Measurements from ENCODE around the gene IRF2. TPM values are rescaled to one million over a fixed set of nuclear protein-coding genes. Genes with fewer than 3 reads are reported as not detected.

Gene IRF2
- total and polyA plus RNA-seq, 12 donors, result 19.0 to 93.1 (median 52.3) TPM

- intact Hi-C loops (cut with DNase I), result no loop called here
- no peaks in the 10 kb centered on the region for H3K27me3 ChIP-seq
- 65 to 81% (median 72%) methylated on average over 10 of the region's 10 CpGs for WGBS, 4 donors
- H3K4me1 ChIP-seq (replicated peaks in 1 of 2), result peaks cover 46 to 80% of the 10 kb centered on the region in 2 donors
- H3K9me3 ChIP-seq (replicated peaks in 1 of 3), result no peaks in the 10 kb centered on the region
- no peak overlapping the region for H3K4me3 ChIP-seq
- peak overlapping the region in 2 of 5 donors; percentile 46 to 78 for H3K27ac ChIP-seq
- no peaks in the 10 kb centered on the region for H3K36me3 ChIP-seq (replicated peaks in 1 of 2)
- no peak for DNase-seq
- TF ChIP-seq POLR2A (IDR thresholded peaks at IDR 0.05) (no peak), CTCF (IDR thresholded peaks at IDR 0.05) (no peak)
These were observed 26.7 kb downstream of the IRF2 start for GRCh38 chr4:184447664-184448063.

GRCh38 chr4:184446132-184446658, 28.2 kb downstream of the IRF2 start:
- no peak overlapping the region for H3K4me3 ChIP-seq
- H3K36me3 ChIP-seq (replicated peaks in 1 of 2), result no peaks in the 10 kb centered on the region
- WGBS, 4 donors, result 76 to 98% (median 91%) methylated on average over 3 of the region's 3 CpGs
- no peaks in the 10 kb centered on the region for H3K9me3 ChIP-seq (replicated peaks in 1 of 3)
- DNase-seq, result no peak
- H3K4me1 ChIP-seq (replicated peaks in 1 of 2), result peaks cover 55 to 81% of the 10 kb centered on the region in 2 donors
- intact Hi-C loops (cut with DNase I), result no loop called here
- no peaks in the 10 kb centered on the region for H3K27me3 ChIP-seq
- TF ChIP-seq POLR2A (IDR thresholded peaks at IDR 0.05), result no peak
- TF ChIP-seq CTCF (IDR thresholded peaks at IDR 0.05), result no peak
- H3K27ac ChIP-seq, result no peak overlapping the region

GRCh38 chr4:184444953-184445309, 29.4 kb downstream of the IRF2 start:
- Histone ChIP-seq H3K9me3 (replicated peaks in 1 of 3) (no peaks in the 10 kb centered on the region), H3K4me1 (replicated peaks in 1 of 2) (peaks cover 45 to 80% of the 10 kb centered on the region in 2 donors), H3K27ac (peak overlapping the region in 2 of 5 donors; percentile 4 to 42), H3K36me3 (replicated peaks in 1 of 2) (no peaks in the 10 kb centered on the region), H3K27me3 (no peaks in the 10 kb centered on the region), H3K4me3 (no peak overlapping the region)
- peak in 1 of 7 donors; percentile 27 for DNase-seq
- TF ChIP-seq CTCF (IDR thresholded peaks at IDR 0.05) (no peak), POLR2A (IDR thresholded peaks at IDR 0.05) (no peak)
- intact Hi-C loops (cut with DNase I), result no loop called here
- WGBS, 4 donors, result 69 to 78% (median 73%) methylated on average over 7 to 11 of the region's 11 CpGs

GRCh38 chr4:184444215-184444952, 30.0 kb downstream of the IRF2 start:
- Histone ChIP-seq H3K4me3 (no peak overlapping the region), H3K27me3 (no peaks in the 10 kb centered on the region), H3K4me1 (replicated peaks in 1 of 2) (peaks cover 39 to 80% of the 10 kb centered on the region in 2 donors), H3K9me3 (replicated peaks in 1 of 3) (no peaks in the 10 kb centered on the region), H3K27ac (peak overlapping the region in 2 of 5 donors; percentile 4 to 42), H3K36me3 (replicated peaks in 1 of 2) (no peaks in the 10 kb centered on the region)
- TF ChIP-seq CTCF (IDR thresholded peaks at IDR 0.05) (no peak), POLR2A (IDR thresholded peaks at IDR 0.05) (no peak)
- 91 to 94% (median 93%) methylated on average over 5 of the region's 5 CpGs for WGBS, 4 donors
- intact Hi-C loops (cut with DNase I), result no loop called here
- DNase-seq, result no peak

Data from adrenal gland (tissue), 12 donors.